ENCODE results near the gene GPAT2. TPM values are rescaled to one million over a fixed set of nuclear protein-coding genes. Genes with fewer than 3 reads are reported as not detected.
"Not testable (repeated sequence)": the region's sequence is repeated elsewhere in the genome, so short reads cannot be mapped to it uniquely, and the experiment has no call there.

The GPAT2 gene
- total RNA-seq, 1 experiment from 2014 or later = not detected

DNA sequence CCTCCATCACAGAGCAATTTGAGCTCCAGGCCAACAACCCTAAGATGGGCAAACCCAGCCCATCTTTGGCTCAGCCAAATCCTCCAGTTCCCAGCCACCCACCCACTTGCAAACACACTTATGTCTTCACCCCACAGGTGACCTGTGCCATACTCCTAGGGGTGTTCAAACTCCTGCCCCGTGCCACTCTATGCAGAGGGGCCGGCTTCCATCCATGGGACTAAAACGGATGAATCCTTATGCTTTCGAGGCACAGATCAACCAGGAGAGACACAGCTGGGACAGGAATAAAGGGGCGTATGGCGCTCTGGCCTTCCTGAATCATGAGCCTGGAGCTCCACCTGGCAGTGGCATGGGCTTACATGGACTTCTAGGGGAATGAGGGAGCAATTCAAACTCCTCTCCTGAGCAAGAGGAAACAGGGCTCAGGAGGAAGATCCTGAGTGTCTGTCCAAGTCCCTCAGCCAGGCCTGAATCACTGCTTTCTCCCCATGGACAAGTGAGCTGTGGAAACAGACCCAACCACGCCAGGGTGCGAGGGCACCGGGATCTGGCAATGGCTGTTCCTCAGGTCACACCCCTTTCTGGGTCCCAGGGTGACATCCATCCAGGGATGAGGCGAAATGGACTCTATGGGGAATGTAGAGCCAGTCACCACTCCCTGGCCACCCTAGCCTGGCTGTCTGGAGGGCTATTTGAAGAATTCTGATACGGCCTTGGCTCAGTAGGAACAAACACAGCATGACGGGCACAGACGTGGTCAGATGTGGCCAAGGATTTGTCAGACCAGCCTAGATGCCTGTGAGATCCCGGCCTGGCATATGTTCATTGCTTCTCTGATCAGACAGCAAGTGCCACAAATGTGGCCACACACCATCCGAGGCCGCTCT, 36.6 kb upstream of the GPAT2 start:
- POLR2A ChIA-PET; H3K36me3 Mint-ChIP-seq (ENCODE audit: insufficient read depth, unreplicated experiment); H3K27ac Mint-ChIP-seq (ENCODE audit: unreplicated experiment); intact Hi-C loops (cut with micrococcal nuclease; ENCODE audit: unreplicated experiment); H3K9me3 ChIP-seq; BruUV-seq (replicated peaks); CTCF ChIA-PET; H3K4me3 ChIP-seq (ENCODE audit: low read depth, low read length); H3K36me3 ChIP-seq (ENCODE audit: control insufficient read depth, insufficient read depth, low read length); H3K27me3 Mint-ChIP-seq (ENCODE audit: insufficient read depth, unreplicated experiment); DNase-seq; H3K27me3 ChIP-seq (replicated peaks; ENCODE audit: control insufficient read depth, insufficient read depth, low read length); H3K4me3 Mint-ChIP-seq (ENCODE audit: unreplicated experiment): not testable (repeated sequence)
- Mint-ChIP-seq H3K4me1 (ENCODE audit: low read depth, unreplicated experiment) (peaks cover 31% of the 10 kb centered on the region), H3K9me3 (ENCODE audit: unreplicated experiment) (peaks cover 11% of the 10 kb centered on the region)
- 0 out of 2 replicates have a peak, but pooled peaks cover 11% of the 10 kb centered on the region for H3K4me1 ChIP-seq

- H3K27ac Mint-ChIP-seq (ENCODE audit: unreplicated experiment); H3K27me3 ChIP-seq (replicated peaks; ENCODE audit: control insufficient read depth, insufficient read depth, low read length); CTCF ChIA-PET; H3K27me3 Mint-ChIP-seq (ENCODE audit: insufficient read depth, unreplicated experiment); H3K9me3 Mint-ChIP-seq (ENCODE audit: unreplicated experiment); intact Hi-C loops (cut with micrococcal nuclease; ENCODE audit: unreplicated experiment); DNase-seq; H3K9me3 ChIP-seq; H3K36me3 ChIP-seq (ENCODE audit: control insufficient read depth, insufficient read depth, low read length); H3K4me3 Mint-ChIP-seq (ENCODE audit: unreplicated experiment); H3K4me3 ChIP-seq (ENCODE audit: low read depth, low read length); BruUV-seq (replicated peaks); H3K36me3 Mint-ChIP-seq (ENCODE audit: insufficient read depth, unreplicated experiment); POLR2A ChIA-PET: not testable (repeated sequence)
- peaks cover 21% of the 10 kb centered on the region for H3K4me1 Mint-ChIP-seq (ENCODE audit: low read depth, unreplicated experiment)
- H3K4me1 ChIP-seq = 0 out of 2 replicates have a peak, but pooled peaks cover 11% of the 10 kb centered on the region
Measured at GRCh38 chr2:96070351-96070750, 35.6 kb upstream of the GPAT2 start.

DNA sequence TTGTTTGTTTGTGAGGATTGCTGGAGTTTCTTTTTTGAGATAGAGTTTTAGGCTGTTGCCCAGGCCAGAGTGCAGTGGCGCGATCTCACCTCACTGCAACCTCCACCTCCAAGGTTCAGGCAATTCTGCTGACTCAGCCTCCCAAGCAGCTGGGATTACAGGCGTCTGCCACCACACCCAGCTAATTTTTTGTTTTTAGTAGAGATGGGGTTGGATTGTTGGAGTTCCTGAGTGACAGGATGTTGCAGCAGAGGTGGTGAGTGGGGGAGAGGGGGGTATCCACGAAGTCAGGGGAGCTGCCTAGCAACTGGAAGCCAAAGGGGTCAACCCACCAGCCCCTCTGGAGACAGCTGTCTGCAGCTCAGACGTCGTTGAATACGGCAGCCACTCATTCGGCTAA, 35.2 kb upstream of the GPAT2 start:
- DNase-seq; H3K36me3 ChIP-seq (ENCODE audit: control insufficient read depth, insufficient read depth, low read length); BruUV-seq (replicated peaks); H3K4me3 Mint-ChIP-seq (ENCODE audit: unreplicated experiment); H3K9me3 Mint-ChIP-seq (ENCODE audit: unreplicated experiment); H3K27me3 Mint-ChIP-seq (ENCODE audit: insufficient read depth, unreplicated experiment); CTCF ChIA-PET; H3K36me3 Mint-ChIP-seq (ENCODE audit: insufficient read depth, unreplicated experiment); H3K4me3 ChIP-seq (ENCODE audit: low read depth, low read length); H3K9me3 ChIP-seq; H3K27me3 ChIP-seq (replicated peaks; ENCODE audit: control insufficient read depth, insufficient read depth, low read length); intact Hi-C loops (cut with micrococcal nuclease; ENCODE audit: unreplicated experiment); H3K27ac Mint-ChIP-seq (ENCODE audit: unreplicated experiment); POLR2A ChIA-PET: not testable (repeated sequence)
- 0 out of 2 replicates have a peak, but pooled peaks cover 11% of the 10 kb centered on the region for H3K4me1 ChIP-seq
- peaks cover 17% of the 10 kb centered on the region for H3K4me1 Mint-ChIP-seq (ENCODE audit: low read depth, unreplicated experiment)

GRCh38 chr2:96067902-96068581, 33.3 kb upstream of the GPAT2 start:
- H3K4me1 ChIP-seq; H3K36me3 ChIP-seq (ENCODE audit: control insufficient read depth, insufficient read depth, low read length); H3K9me3 ChIP-seq; DNase-seq; H3K9me3 Mint-ChIP-seq (ENCODE audit: unreplicated experiment); H3K4me3 Mint-ChIP-seq (ENCODE audit: unreplicated experiment); H3K27me3 ChIP-seq (replicated peaks; ENCODE audit: control insufficient read depth, insufficient read depth, low read length); H3K27me3 Mint-ChIP-seq (ENCODE audit: insufficient read depth, unreplicated experiment); H3K4me3 ChIP-seq (ENCODE audit: low read depth, low read length); POLR2A ChIA-PET; intact Hi-C loops (cut with micrococcal nuclease; ENCODE audit: unreplicated experiment); H3K27ac Mint-ChIP-seq (ENCODE audit: unreplicated experiment); H3K36me3 Mint-ChIP-seq (ENCODE audit: insufficient read depth, unreplicated experiment); BruUV-seq (replicated peaks): not testable (repeated sequence)
- peaks cover 15% of the 10 kb centered on the region for H3K4me1 Mint-ChIP-seq (ENCODE audit: low read depth, unreplicated experiment)
- CTCF ChIA-PET = interaction anchor here (1.9 kb wide), 1 partner anchor 45 kb away, joined by 4 read pairs; no protein-coding TSS in a partner anchor

- H3K27me3 Mint-ChIP-seq (ENCODE audit: insufficient read depth, unreplicated experiment); H3K4me3 ChIP-seq (ENCODE audit: low read depth, low read length); H3K9me3 ChIP-seq; intact Hi-C loops (cut with micrococcal nuclease; ENCODE audit: unreplicated experiment); DNase-seq; H3K27me3 ChIP-seq (replicated peaks; ENCODE audit: control insufficient read depth, insufficient read depth, low read length); H3K27ac Mint-ChIP-seq (ENCODE audit: unreplicated experiment); POLR2A ChIA-PET; H3K36me3 ChIP-seq (ENCODE audit: control insufficient read depth, insufficient read depth, low read length); BruUV-seq (replicated peaks); H3K4me3 Mint-ChIP-seq (ENCODE audit: unreplicated experiment); H3K4me1 ChIP-seq; H3K36me3 Mint-ChIP-seq (ENCODE audit: insufficient read depth, unreplicated experiment); H3K9me3 Mint-ChIP-seq (ENCODE audit: unreplicated experiment): not testable (repeated sequence)
- CTCF ChIA-PET = interaction anchor here (0.6 to 1.9 kb wide), 2 partner anchors 45 to 319 kb away, joined by 4 to 8 read pairs; no protein-coding TSS in a partner anchor
- H3K4me1 Mint-ChIP-seq (ENCODE audit: low read depth, unreplicated experiment) = peaks cover 11% of the 10 kb centered on the region
Measured at GRCh38 chr2:96067098-96067660, 32.5 kb upstream of the GPAT2 start.

GRCh38 chr2:96066511-96066910, 31.8 kb upstream of the GPAT2 start:
- peaks cover 11% of the 10 kb centered on the region for H3K4me1 Mint-ChIP-seq (ENCODE audit: low read depth, unreplicated experiment)
- BruUV-seq (replicated peaks); H3K27me3 ChIP-seq (replicated peaks; ENCODE audit: control insufficient read depth, insufficient read depth, low read length); H3K4me3 Mint-ChIP-seq (ENCODE audit: unreplicated experiment); intact Hi-C loops (cut with micrococcal nuclease; ENCODE audit: unreplicated experiment); CTCF ChIA-PET; H3K4me1 ChIP-seq; H3K9me3 ChIP-seq; H3K9me3 Mint-ChIP-seq (ENCODE audit: unreplicated experiment); DNase-seq; H3K27ac Mint-ChIP-seq (ENCODE audit: unreplicated experiment); H3K27me3 Mint-ChIP-seq (ENCODE audit: insufficient read depth, unreplicated experiment); POLR2A ChIA-PET; H3K36me3 Mint-ChIP-seq (ENCODE audit: insufficient read depth, unreplicated experiment); H3K4me3 ChIP-seq (ENCODE audit: low read depth, low read length); H3K36me3 ChIP-seq (ENCODE audit: control insufficient read depth, insufficient read depth, low read length): not testable (repeated sequence)

All from Caco-2 (cell line).